CD14-positive monocyte (primary cell): ENCODE results near the gene WDR19. TPM values are rescaled to one million over a fixed set of nuclear protein-coding genes. Genes with fewer than 3 reads are reported as not detected.

ENCODE experiments used
- DNase-seq, 3 donors: peaks; one replicate each; pipeline ENCODE4 v3.0.0-alpha.2; 2011 to 2022
- H2AFZ ChIP-seq: 2 replicates; pipeline ENCODE4 v1.6.0; 2012; ENCODE audit warnings: mild to moderate bottlenecking, low read depth, low read length, inconsistent platforms; ENCODE audit not compliant: insufficient read depth, poor library complexity, severe bottlenecking
- H3K27ac ChIP-seq, 2 donors: 1 replicate in 1 of 2; 2 replicates in 1 of 2; pipeline ENCODE4 v1.5.1; 2012 to 2013; ENCODE audit warnings: low read length in 2 of 2, control low read depth in 1 of 2, inconsistent platforms in 1 of 2, low read depth in 1 of 2, mild to moderate bottlenecking in 1 of 2
- H3K27me3 ChIP-seq, 2 donors: one replicate each; pipeline versions ENCODE4 v1.6.0 to v1.6.1; 2011 to 2013; ENCODE audit warnings: low read length in 2 of 2; ENCODE audit not compliant: control insufficient read depth in 2 of 2, insufficient read depth in 2 of 2
- H3K36me3 ChIP-seq, 2 donors: replicated peaks in 1 of 2; 1 replicate in 1 of 2; 2 replicates in 1 of 2; pipeline versions ENCODE4 v1.5.1 to v1.6.1; 2012 to 2013; ENCODE audit warnings: low read length in 2 of 2, control low read depth in 1 of 2, inconsistent platforms in 1 of 2, mild to moderate bottlenecking in 1 of 2; ENCODE audit not compliant: insufficient read depth in 2 of 2, control insufficient read depth in 1 of 2
- H3K4me1 ChIP-seq, 2 donors: 1 replicate in 1 of 2; 2 replicates in 1 of 2; pipeline versions ENCODE4 v1.5.1 to v1.6.1; 2012 to 2013; ENCODE audit warnings: low read length in 2 of 2, control low read depth in 1 of 2, inconsistent platforms in 1 of 2, mild to moderate bottlenecking in 1 of 2, moderate library complexity in 1 of 2; ENCODE audit not compliant: insufficient read depth in 2 of 2, control insufficient read depth in 1 of 2
- H3K4me2 ChIP-seq: replicated peaks from 2 replicates; pipeline ENCODE3; 2012; ENCODE audit warnings: low read length, moderate library complexity, mild to moderate bottlenecking; ENCODE audit not compliant: poor library complexity, severe bottlenecking; ENCODE audit errors: extremely low read depth
- H3K4me3 ChIP-seq, 3 experiments: fragments of 200-600 bp in 1 of 3; sonication (generic) in 1 of 3; replicated peaks in 1 of 3; 1 replicate in 2 of 3; 2 replicates in 1 of 3; pipeline ENCODE4 v1.5.1; 2011 to 2013; ENCODE audit warnings: low read length in 3 of 3, mild to moderate bottlenecking in 3 of 3, control low read depth in 2 of 3, low read depth in 2 of 3, inconsistent platforms in 1 of 3, moderate library complexity in 1 of 3
- H3K79me2 ChIP-seq: 2 replicates; pipeline ENCODE4 v1.6.0; 2012; ENCODE audit warnings: mild to moderate bottlenecking, control low read depth, inconsistent platforms, low read length, moderate library complexity; ENCODE audit not compliant: insufficient read depth
- H3K9ac ChIP-seq: 2 replicates; pipeline ENCODE4 v1.6.0; 2017; ENCODE audit warnings: low read length, mild to moderate bottlenecking; ENCODE audit not compliant: insufficient read depth, poor library complexity, severe bottlenecking
- H3K9me3 ChIP-seq, 2 donors: replicated peaks in 1 of 2; 1 replicate in 1 of 2; 2 replicates in 1 of 2; pipeline versions ENCODE4 v1.5.1 to v1.6.1; 2012 to 2013; ENCODE audit warnings: low read length in 2 of 2, control low read depth in 1 of 2; ENCODE audit not compliant: control insufficient read depth in 1 of 2, insufficient read depth in 1 of 2
- H4K20me1 ChIP-seq: 2 replicates; pipeline ENCODE4 v1.6.0; 2012; ENCODE audit warnings: mild to moderate bottlenecking, low read length, control low read depth, moderate library complexity; ENCODE audit not compliant: insufficient read depth
- H3K27ac Mint-ChIP-seq, 7 donors: one replicate each; pipeline ENCODE4 v1.8.0; 2020; ENCODE audit warnings: mild to moderate bottlenecking in 7 of 7, mixed read lengths in 7 of 7, moderate library complexity in 6 of 7, inconsistent platforms in 2 of 7
- H3K27me3 Mint-ChIP-seq, 3 donors: one replicate each; pipeline ENCODE4 v1.8.0; 2021 to 2022; ENCODE audit warnings: low read depth in 3 of 3, mild to moderate bottlenecking in 3 of 3, mixed read lengths in 3 of 3, moderate library complexity in 3 of 3, inconsistent platforms in 1 of 3
- H3K36me3 Mint-ChIP-seq, 2 donors: one replicate each; pipeline ENCODE4 v1.8.0; 2020; ENCODE audit warnings: mixed read lengths in 2 of 2, inconsistent platforms in 1 of 2, mild to moderate bottlenecking in 1 of 2
- H3K4me1 Mint-ChIP-seq: one replicate; pipeline ENCODE4 v1.8.0; 2020; ENCODE audit warnings: mild to moderate bottlenecking, mixed read lengths
- H3K4me3 Mint-ChIP-seq, 2 donors: one replicate each; pipeline ENCODE4 v1.8.0; 2020; ENCODE audit warnings: mild to moderate bottlenecking in 2 of 2, mixed read lengths in 2 of 2, moderate library complexity in 1 of 2
- H3K9me3 Mint-ChIP-seq, 7 donors: one replicate each; pipeline ENCODE4 v1.8.0; 2020 to 2022; ENCODE audit warnings: mixed read lengths in 7 of 7, mild to moderate bottlenecking in 6 of 7, moderate library complexity in 6 of 7, inconsistent platforms in 2 of 7
- WGBS: methylation state at CpG from one replicate; pipeline ENCODE4 v1.1.5; 2013; ENCODE audit warnings: missing lambda C conversion rate; ENCODE audit not compliant: insufficient coverage; 5-methylcytosine and 5-hydroxymethylcytosine counted together
- intact Hi-C, 2 donors: fragments of 100-400 bp; cut with micrococcal nuclease; formaldehyde crosslinking; loops; one replicate each; pipeline versions ENCODE4 v1.15.0 to v1.15.1; 2023
- polyA plus RNA-seq, 3 donors: library from polyadenylated mRNA; depleted of rRNA in 1 of 3; unstranded in 2 of 3; stranded (reverse) in 1 of 3; fragments of 300-500 nt in 2 of 3; fragments of >200 nt in 1 of 3; fragmentation: Illumina TruSeq in 2 of 3; gene quantifications; 1 replicate in 2 of 3; 2 replicates in 1 of 3; pipeline ENCODE4 v1.2.3, GENCODE V29; 2012 to 2021
- TF ChIP-seq, protein P1 (sequence below): fragments of 200-600 bp; IDR thresholded peaks from one replicate; pipeline ENCODE4 v1.8.0; 2022; ENCODE audit warnings: antibody characterized with exemption, mild to moderate bottlenecking

WDR19 gene
- polyA plus RNA-seq, 3 donors, result 1.7 to 11.4 (median 2.0) TPM

DNA sequence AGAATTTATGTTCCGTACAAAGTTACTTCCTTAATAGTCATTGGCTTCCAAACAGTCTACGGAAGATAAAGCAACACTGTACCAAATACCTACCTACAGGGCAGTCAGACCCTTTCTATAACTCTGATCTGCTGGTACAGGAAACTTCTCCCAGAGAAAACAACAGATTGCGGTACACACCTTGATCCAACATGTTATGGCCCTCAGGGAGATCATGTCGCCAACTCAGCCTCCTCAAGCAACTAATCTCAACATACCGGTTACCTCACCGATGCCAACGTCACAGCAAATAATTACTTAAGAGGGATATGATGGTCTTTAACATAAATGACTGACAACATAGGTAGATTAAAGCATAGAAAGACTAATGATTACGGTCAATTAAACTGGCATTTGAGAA is 113.5 kb downstream of the WDR19 start:
- intact Hi-C loops, result no loop called here
- H3K27me3 Mint-ChIP-seq, result peaks cover 0 to 2% (median 0%) of the 10 kb centered on the region in 3 donors
- 94% methylated on average over 2 of the region's 8 CpGs for WGBS
- DNase-seq, result no peak
- H3K4me1 ChIP-seq, result no peaks in the 10 kb centered on the region
- H3K4me3 ChIP-seq, result no peak overlapping the region
- H3K9ac ChIP-seq, result no peak overlapping the region
- peaks cover 0 to 6% of the 10 kb centered on the region in 2 donors for H3K9me3 ChIP-seq
- no peak overlapping the region for H3K27ac ChIP-seq
- no peaks in the 10 kb centered on the region for H4K20me1 ChIP-seq
- no peaks in the 10 kb centered on the region for H3K4me1 Mint-ChIP-seq
- H3K79me2 ChIP-seq, result no peaks in the 10 kb centered on the region
- H2AFZ ChIP-seq, result no peak overlapping the region
- H3K4me3 Mint-ChIP-seq, result no peak overlapping the region
- peaks cover 50 to 83% of the 10 kb centered on the region in 2 donors for H3K36me3 ChIP-seq
- H3K27me3 ChIP-seq, result no peaks in the 10 kb centered on the region
- TF ChIP-seq, protein P1, sequence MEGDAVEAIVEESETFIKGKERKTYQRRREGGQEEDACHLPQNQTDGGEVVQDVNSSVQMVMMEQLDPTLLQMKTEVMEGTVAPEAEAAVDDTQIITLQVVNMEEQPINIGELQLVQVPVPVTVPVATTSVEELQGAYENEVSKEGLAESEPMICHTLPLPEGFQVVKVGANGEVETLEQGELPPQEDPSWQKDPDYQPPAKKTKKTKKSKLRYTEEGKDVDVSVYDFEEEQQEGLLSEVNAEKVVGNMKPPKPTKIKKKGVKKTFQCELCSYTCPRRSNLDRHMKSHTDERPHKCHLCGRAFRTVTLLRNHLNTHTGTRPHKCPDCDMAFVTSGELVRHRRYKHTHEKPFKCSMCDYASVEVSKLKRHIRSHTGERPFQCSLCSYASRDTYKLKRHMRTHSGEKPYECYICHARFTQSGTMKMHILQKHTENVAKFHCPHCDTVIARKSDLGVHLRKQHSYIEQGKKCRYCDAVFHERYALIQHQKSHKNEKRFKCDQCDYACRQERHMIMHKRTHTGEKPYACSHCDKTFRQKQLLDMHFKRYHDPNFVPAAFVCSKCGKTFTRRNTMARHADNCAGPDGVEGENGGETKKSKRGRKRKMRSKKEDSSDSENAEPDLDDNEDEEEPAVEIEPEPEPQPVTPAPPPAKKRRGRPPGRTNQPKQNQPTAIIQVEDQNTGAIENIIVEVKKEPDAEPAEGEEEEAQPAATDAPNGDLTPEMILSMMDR, result no peak
- no peak overlapping the region for H3K27ac Mint-ChIP-seq
- H3K9me3 Mint-ChIP-seq, result peaks cover 0 to 8% (median 2%) of the 10 kb centered on the region in 7 donors
- H3K36me3 Mint-ChIP-seq, result peaks cover 74 to 80% of the 10 kb centered on the region in 2 donors
- H3K4me2 ChIP-seq, result no peak overlapping the region

DNA sequence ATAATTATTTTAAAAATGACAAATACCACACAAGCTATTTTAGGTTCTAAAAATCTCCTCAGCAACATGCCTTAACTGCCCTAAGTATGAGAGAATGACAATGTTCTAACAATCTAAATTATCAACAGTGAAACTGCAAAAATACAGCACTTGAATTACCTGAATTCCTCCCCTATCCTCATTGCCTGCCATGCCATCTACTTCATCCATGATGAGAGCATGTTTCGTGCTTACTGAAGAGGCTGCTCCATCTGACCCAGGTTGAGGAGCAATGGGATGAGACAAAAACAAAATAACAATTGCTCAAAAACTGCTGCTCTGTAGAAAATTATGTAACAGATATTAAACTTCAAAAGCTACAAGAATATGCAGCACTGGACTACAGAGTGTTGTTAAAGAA is 120.6 kb downstream of the WDR19 start:
- no peaks in the 10 kb centered on the region for H3K27me3 ChIP-seq
- no peak overlapping the region for H3K4me2 ChIP-seq
- DNase-seq, result no peak
- H2AFZ ChIP-seq, result no peak overlapping the region
- H3K36me3 ChIP-seq, result peaks cover 72 to 96% of the 10 kb centered on the region in 2 donors
- intact Hi-C loops, result no loop called here
- no peaks in the 10 kb centered on the region for H3K27me3 Mint-ChIP-seq
- H3K4me3 Mint-ChIP-seq, result no peak overlapping the region
- no peak overlapping the region for H3K27ac ChIP-seq
- peak overlapping the region in 1 of 7 donors; percentile 22 for H3K27ac Mint-ChIP-seq
- H3K79me2 ChIP-seq, result no peaks in the 10 kb centered on the region
- H3K36me3 Mint-ChIP-seq, result peaks cover 77 to 89% of the 10 kb centered on the region in 2 donors
- no CpG with 5 or more reads among the region's 1 CpG for WGBS
- peaks cover 0 to 4% of the 10 kb centered on the region in 2 donors for H3K9me3 ChIP-seq
- no peak overlapping the region for H3K9ac ChIP-seq
- TF ChIP-seq, protein P1, result no peak
- no peaks in the 10 kb centered on the region for H4K20me1 ChIP-seq
- H3K4me1 ChIP-seq, result no peaks in the 10 kb centered on the region
- H3K4me3 ChIP-seq, result no peak overlapping the region
- H3K9me3 Mint-ChIP-seq, result peaks cover 0 to 8% (median 2%) of the 10 kb centered on the region in 7 donors
- no peaks in the 10 kb centered on the region for H3K4me1 Mint-ChIP-seq
